GM12801 (cell line): Measurements from ENCODE around the gene FAM110A.

ENCODE experiments used
- CTCF ChIP-seq: IDR thresholded peaks from one replicate; pipeline ENCODE4 v1.5.1; 2011; ENCODE audit warnings: control low read depth; ENCODE audit not compliant: insufficient read length; ENCODE audit errors: extremely low read depth

The FAM110A gene

DNA sequence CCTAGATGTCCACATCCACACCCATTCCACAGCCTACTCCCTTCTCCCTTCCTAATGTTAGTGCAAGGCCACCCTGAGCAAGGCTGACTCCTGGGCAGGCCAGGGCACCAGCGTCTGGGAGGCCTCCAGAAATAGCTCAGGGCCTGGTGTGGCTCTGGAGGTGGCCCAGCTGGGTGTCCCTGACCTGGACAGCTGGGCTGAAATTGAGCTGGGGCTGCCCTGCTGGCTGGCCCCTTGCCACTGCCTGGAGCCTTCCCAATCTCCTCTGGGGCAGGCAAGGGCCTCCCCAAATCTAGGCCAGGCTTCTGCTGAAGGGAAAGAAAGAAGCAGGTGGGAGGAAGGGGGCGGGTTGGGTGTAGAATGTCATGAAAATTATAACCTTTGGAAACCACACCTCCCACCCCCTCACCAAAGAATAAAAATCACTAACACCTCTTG lies 2.1 kb downstream of the FAM110A start:
- no peak for TF ChIP-seq CTCF

DNA sequence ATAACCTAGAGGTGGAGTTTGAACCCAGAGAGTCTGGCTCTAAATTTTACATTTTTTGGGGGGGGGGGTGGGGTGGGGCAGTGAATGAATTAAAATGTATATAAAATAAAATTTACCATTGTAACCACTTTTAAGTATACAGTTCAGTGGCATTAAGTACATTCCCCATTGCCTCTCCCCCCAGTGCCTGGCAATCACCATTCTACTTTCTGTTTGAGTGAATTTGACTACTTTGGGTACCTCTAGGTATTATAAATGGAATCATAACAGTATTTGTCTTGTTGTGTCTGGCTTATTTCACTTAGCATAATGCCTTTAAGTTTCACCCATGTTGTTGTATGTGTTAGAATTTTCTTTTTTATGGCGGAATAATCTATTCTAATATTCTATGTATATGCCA lies 2.7 kb downstream of the FAM110A start:
- TF ChIP-seq CTCF = no peak

DNA sequence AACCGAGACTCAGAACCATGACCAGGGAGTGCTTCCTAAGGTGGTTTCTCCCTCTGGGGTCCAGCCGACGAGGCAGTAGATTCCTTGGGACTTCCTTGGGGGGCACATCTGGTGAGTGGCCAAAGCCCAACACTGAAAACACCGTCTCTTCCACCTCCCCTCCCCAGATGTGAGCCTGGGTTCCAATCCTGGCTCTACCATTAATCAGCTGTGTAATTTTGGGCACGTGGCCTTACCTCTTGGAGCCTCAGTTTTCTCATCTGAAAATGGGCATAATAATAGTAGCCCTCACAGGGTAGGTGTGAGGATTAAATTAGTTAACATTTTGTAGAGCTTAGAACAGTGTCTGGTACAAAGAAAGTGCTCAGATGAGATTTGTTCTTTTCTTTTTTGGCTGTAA lies 5.5 kb downstream of the FAM110A start:
- no peak for TF ChIP-seq CTCF

- TF ChIP-seq CTCF = no peak
These were observed 6.1 kb downstream of the FAM110A start for GRCh38 chr20:839626-840025.

DNA sequence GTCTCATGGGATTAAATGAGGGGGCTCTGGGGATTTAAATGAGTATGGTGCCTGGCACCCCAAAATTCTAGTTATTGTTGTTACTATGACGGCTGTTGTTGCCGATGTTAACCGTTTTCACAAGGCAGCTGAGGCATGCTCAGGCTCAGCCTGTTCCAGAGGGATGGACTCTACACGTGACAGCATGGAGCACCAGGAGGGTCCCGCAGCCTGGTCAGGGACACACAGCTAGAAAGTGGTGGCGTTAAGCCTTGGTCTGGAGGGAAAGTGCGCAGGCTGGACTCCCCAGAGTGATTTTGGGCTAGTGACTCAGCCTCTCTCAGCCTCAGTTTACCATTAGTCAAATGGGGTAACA lies 7.0 kb downstream of the FAM110A start:
- TF ChIP-seq CTCF = no peak

- TF ChIP-seq CTCF = no peak
These were observed 7.5 kb downstream of the FAM110A start for GRCh38 chr20:840858-841567.

DNA sequence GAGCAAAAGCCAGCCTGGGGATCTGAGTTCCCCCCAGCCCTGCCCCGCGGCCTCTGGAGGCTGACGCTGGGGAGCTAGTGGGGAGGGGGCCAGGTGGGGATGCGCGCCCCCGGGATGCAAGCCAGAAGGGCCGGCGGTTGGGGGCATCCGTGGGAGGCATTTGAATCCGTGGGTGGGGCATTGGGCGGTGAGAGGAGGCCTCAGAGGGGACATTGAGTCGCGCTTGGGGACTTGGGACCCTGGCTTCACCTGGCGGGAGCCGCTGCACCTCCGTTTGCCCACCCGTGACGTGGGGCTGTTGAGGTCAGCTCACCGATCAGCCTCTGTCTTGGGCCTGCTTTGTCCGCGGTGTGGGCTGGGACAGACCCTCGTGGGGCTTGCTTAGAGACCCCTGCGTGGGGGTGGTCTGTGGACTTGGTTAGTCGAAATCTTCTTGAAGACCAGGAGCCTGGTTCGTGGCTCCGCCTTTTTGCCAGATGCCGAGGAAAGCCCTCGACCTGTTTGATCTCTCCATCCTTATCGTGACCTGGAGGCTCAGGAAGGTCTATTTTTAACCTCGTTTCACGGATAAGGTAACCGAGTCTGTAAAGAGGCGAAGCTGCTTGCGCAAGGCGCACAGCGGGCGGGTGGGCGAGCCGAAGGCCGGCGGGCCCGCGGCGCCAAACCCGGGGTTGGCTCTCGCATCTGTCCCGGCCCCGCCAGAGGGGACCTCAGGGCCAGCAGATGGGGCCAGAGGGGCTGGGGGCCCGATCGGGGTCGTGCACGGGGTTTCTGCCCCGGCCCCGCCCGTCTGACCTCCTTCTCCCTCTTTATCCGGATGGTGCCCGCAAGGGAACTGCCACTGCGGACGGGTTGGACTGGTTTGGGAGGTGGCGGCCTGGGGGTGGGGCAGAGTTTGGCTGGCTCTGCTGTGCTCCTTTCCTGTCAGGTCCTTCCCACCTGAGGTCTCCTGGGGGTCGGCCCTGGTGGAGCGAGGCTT lies 8.3 kb downstream of the FAM110A start:
- no peak for TF ChIP-seq CTCF
